K562 (cell line): ENCODE data around the gene PSMC3IP. TPM values are rescaled to one million over a fixed set of nuclear protein-coding genes. Genes with fewer than 3 reads are reported as not detected.

Source experiments
- FOXK2 ChIP-seq, 2 experiments: fragments of 450-650 bp; IDR thresholded peaks in 1 of 2; conservative IDR thresholded peaks in 1 of 2; 2 replicates each; pipeline ENCODE4 v1.6.1; 2016; ENCODE audit warnings: low read depth in 2 of 2, mild to moderate bottlenecking in 1 of 2
- GABPB1 ChIP-seq: sonication (generic); formaldehyde crosslinking; IDR thresholded peaks from 2 replicates; pipeline ENCODE4 v1.8.0; 2022; ENCODE audit warnings: mild to moderate bottlenecking, missing genetic modification reagents
- HLTF ChIP-seq: fragments of 450-650 bp; IDR thresholded peaks from 2 replicates; pipeline ENCODE4 v1.6.1; 2016
- IRF2 ChIP-seq: sonication (generic); formaldehyde crosslinking; IDR thresholded peaks from 2 replicates; pipeline ENCODE4 v1.8.1; 2022; ENCODE audit warnings: mild to moderate bottlenecking, missing genetic modification reagents
- MAZ ChIP-seq, 2 experiments: fragments of 450-650 bp in 1 of 2; sonication (generic) in 1 of 2; formaldehyde crosslinking; IDR thresholded peaks in 1 of 2; conservative IDR thresholded peaks in 1 of 2; 2 replicates each; pipeline versions ENCODE4 v1.4.0 to v1.5.0; 2020; ENCODE audit warnings: mild to moderate bottlenecking in 1 of 2, missing genetic modification reagents in 1 of 2
- RBFOX2 ChIP-seq: fragments of 200-400 bp; formaldehyde crosslinking; IDR thresholded peaks from 2 replicates; pipeline ENCODE4 v1.6.1; 2017; ENCODE audit warnings: low read depth, mild to moderate bottlenecking, low read length, moderate library complexity
- RFX1 ChIP-seq: fragments of 450-650 bp; IDR thresholded peaks from 2 replicates; pipeline ENCODE4 v1.6.1; 2016; ENCODE audit warnings: mild to moderate bottlenecking, moderate library complexity
- SIN3A ChIP-seq, 2 experiments: fragments of 150-350 bp in 1 of 2; IDR thresholded peaks; 2 replicates each; pipeline ENCODE4 v1.6.1; 2011 to 2016; ENCODE audit warnings: borderline replicate concordance in 2 of 2, low read depth in 2 of 2, low read length in 2 of 2, mild to moderate bottlenecking in 2 of 2, moderate library complexity in 2 of 2; ENCODE audit not compliant: control insufficient read depth in 1 of 2
- SMC3 ChIP-seq: conservative IDR thresholded peaks from 2 replicates; pipeline ENCODE4 v1.6.1; 2011; ENCODE audit warnings: low read depth, low read length, improper control_type of control experiment; ENCODE audit not compliant: insufficient read depth
- polyA plus RNA-seq, 8 experiments: library from polyadenylated mRNA; depleted of rRNA in 4 of 8; stranded (reverse) in 5 of 8; unstranded in 3 of 8; fragments of >200 nt; fragmentation: Nextera tagmentation in 2 of 8; fragmentation: Illumina TruSeq in 1 of 8; extraction: Ambion mirVana in 2 of 8; extraction: Trizol in 1 of 8; gene quantifications; 2 replicates each; pipeline versions ENCODE4 v1.2.1 to v1.2.3, GENCODE V29; 2011 to 2014; ENCODE audit warnings: inconsistent platforms in 1 of 8, missing spikeins in 1 of 8
- total RNA-seq, 7 experiments: library from RNA; depleted of rRNA in 6 of 7; stranded (reverse); fragments of >200 nt in 6 of 7; fragmentation: Illumina TruSeq in 2 of 7; extraction: Trizol in 2 of 7; gene quantifications; 2 replicates each; pipeline versions ENCODE4 v1.2.1 to v1.2.3, GENCODE V29; 2011 to 2021; ENCODE audit warnings: low replicate concordance in 1 of 7
- TF ChIP-seq, protein P1 (sequence below): fragments of 250-450 bp; sonication (Bioruptor Pico); IDR thresholded peaks from 2 replicates; pipeline ENCODE4 v1.4.0; 2020; ENCODE audit warnings: mild to moderate bottlenecking
- TF ChIP-seq, protein P2 (sequence below), 2 experiments: fragments of 450-650 bp in 1 of 2; IDR thresholded peaks; 2 replicates each; pipeline ENCODE4 v1.6.1; 2011 to 2017; ENCODE audit warnings: low read depth in 2 of 2, antibody characterized with exemption in 1 of 2, borderline replicate concordance in 1 of 2, low read length in 1 of 2, mild to moderate bottlenecking in 1 of 2, mixed read lengths in 1 of 2; ENCODE audit not compliant: control insufficient read depth in 1 of 2
- TF ChIP-seq, protein P3 (sequence below), 3 experiments: fragments of 200-800 bp in 1 of 3; fragments of 250-450 bp in 1 of 3; fragments of 450-650 bp in 1 of 3; sonication (Bioruptor Pico) in 1 of 3; sonication (Bioruptor generic) in 1 of 3; formaldehyde crosslinking in 1 of 3; IDR thresholded peaks; 2 replicates each; pipeline versions ENCODE4 v1.6.1 to v1.8.0; 2016 to 2022; ENCODE audit warnings: mild to moderate bottlenecking in 2 of 3, missing genetic modification characterization in 2 of 3, missing compliant biosample characterization in 1 of 3, moderate library complexity in 1 of 3
- TF ChIP-seq, protein P4 (sequence below): fragments of 250-450 bp; sonication (Bioruptor Pico); IDR thresholded peaks from 2 replicates; pipeline ENCODE4 v1.5.0; 2021; ENCODE audit warnings: mild to moderate bottlenecking, borderline replicate concordance

PSMC3IP gene
- total and polyA plus RNA-seq, 9 of the 15 experiments (the other 6 are each of a cell fraction or from before 2014, with no cell fraction given): 13.8 to 65.6 (median 32.8) TPM

DNA sequence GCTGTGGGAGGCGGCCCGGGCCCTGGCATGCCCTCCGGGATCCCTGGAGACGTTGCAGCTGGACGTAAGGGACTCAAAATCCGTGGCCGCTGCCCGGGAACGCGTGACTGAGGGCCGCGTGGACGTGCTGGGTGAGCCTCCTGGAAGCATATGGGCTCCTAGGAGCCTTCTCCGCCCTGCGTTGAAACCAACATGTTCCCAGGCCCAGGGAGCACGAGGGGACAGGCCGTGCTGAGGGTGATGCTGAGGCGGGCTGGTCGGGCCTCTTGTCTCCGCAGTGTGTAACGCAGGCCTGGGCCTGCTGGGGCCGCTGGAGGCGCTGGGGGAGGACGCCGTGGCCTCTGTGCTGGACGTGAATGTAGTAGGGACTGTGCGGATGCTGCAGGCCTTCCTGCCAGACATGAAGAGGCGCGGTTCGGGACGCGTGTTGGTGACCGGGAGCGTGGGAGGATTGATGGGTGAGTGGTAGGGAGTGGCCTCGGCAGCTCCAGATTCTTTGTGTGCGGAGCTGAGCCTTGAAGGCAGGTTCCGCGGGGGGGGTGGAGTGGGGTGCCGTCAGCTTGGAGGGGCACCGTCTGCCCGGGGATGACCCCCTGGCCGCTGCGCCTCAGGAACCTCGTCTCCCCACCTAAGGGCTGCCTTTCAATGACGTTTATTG lies 24.2 kb downstream of the PSMC3IP start (continued):
- TF ChIP-seq SMC3: 0 out of 2 replicates have a peak, but pooled peaks have one; percentile 36
- peak in 1 of 2 experiments; percentile 72; a peak in 1 of 4 replicates for TF ChIP-seq SIN3A (IDR thresholded peaks at IDR 0.05; ENCODE audit: borderline replicate concordance in 2 of 2, control insufficient read depth in 1 of 2, low read depth in 2 of 2, low read length in 2 of 2)
- TF ChIP-seq IRF2 (CRISPR knock-in tag): no peak
- TF ChIP-seq, protein P1, sequence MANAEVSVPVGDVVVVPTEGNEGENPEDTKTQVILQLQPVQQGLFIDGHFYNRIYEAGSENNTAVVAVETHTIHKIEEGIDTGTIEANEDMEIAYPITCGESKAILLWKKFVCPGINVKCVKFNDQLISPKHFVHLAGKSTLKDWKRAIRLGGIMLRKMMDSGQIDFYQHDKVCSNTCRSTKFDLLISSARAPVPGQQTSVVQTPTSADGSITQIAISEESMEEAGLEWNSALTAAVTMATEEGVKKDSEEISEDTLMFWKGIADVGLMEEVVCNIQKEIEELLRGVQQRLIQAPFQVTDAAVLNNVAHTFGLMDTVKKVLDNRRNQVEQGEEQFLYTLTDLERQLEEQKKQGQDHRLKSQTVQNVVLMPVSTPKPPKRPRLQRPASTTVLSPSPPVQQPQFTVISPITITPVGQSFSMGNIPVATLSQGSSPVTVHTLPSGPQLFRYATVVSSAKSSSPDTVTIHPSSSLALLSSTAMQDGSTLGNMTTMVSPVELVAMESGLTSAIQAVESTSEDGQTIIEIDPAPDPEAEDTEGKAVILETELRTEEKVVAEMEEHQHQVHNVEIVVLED (CRISPR knock-in tag): 0 out of 2 replicates have a peak, but pooled peaks have one; percentile 22
- 0 out of 2 replicates have a peak, but pooled peaks have one; percentile 54 for TF ChIP-seq HLTF
- TF ChIP-seq GABPB1 (CRISPR knock-in tag): 0 out of 2 replicates have a peak, but pooled peaks have one; percentile 56
- TF ChIP-seq, protein P2, sequence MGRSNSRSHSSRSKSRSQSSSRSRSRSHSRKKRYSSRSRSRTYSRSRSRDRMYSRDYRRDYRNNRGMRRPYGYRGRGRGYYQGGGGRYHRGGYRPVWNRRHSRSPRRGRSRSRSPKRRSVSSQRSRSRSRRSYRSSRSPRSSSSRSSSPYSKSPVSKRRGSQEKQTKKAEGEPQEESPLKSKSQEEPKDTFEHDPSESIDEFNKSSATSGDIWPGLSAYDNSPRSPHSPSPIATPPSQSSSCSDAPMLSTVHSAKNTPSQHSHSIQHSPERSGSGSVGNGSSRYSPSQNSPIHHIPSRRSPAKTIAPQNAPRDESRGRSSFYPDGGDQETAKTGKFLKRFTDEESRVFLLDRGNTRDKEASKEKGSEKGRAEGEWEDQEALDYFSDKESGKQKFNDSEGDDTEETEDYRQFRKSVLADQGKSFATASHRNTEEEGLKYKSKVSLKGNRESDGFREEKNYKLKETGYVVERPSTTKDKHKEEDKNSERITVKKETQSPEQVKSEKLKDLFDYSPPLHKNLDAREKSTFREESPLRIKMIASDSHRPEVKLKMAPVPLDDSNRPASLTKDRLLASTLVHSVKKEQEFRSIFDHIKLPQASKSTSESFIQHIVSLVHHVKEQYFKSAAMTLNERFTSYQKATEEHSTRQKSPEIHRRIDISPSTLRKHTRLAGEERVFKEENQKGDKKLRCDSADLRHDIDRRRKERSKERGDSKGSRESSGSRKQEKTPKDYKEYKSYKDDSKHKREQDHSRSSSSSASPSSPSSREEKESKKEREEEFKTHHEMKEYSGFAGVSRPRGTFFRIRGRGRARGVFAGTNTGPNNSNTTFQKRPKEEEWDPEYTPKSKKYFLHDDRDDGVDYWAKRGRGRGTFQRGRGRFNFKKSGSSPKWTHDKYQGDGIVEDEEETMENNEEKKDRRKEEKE (IDR thresholded peaks at IDR 0.05; ENCODE audit: borderline replicate concordance in 1 of 2, control insufficient read depth in 1 of 2, low read depth in 2 of 2, low read length in 1 of 2): no peak
- TF ChIP-seq, protein P3, sequence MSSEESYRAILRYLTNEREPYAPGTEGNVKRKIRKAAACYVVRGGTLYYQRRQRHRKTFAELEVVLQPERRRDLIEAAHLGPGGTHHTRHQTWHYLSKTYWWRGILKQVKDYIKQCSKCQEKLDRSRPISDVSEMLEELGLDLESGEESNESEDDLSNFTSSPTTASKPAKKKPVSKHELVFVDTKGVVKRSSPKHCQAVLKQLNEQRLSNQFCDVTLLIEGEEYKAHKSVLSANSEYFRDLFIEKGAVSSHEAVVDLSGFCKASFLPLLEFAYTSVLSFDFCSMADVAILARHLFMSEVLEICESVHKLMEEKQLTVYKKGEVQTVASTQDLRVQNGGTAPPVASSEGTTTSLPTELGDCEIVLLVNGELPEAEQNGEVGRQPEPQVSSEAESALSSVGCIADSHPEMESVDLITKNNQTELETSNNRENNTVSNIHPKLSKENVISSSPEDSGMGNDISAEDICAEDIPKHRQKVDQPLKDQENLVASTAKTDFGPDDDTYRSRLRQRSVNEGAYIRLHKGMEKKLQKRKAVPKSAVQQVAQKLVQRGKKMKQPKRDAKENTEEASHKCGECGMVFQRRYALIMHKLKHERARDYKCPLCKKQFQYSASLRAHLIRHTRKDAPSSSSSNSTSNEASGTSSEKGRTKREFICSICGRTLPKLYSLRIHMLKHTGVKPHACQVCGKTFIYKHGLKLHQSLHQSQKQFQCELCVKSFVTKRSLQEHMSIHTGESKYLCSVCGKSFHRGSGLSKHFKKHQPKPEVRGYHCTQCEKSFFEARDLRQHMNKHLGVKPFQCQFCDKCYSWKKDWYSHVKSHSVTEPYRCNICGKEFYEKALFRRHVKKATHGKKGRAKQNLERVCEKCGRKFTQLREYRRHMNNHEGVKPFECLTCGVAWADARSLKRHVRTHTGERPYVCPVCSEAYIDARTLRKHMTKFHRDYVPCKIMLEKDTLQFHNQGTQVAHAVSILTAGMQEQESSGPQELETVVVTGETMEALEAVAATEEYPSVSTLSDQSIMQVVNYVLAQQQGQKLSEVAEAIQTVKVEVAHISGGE (CRISPR knock-in tag; IDR thresholded peaks at IDR 0.05): no peak
- TF ChIP-seq, protein P4, sequence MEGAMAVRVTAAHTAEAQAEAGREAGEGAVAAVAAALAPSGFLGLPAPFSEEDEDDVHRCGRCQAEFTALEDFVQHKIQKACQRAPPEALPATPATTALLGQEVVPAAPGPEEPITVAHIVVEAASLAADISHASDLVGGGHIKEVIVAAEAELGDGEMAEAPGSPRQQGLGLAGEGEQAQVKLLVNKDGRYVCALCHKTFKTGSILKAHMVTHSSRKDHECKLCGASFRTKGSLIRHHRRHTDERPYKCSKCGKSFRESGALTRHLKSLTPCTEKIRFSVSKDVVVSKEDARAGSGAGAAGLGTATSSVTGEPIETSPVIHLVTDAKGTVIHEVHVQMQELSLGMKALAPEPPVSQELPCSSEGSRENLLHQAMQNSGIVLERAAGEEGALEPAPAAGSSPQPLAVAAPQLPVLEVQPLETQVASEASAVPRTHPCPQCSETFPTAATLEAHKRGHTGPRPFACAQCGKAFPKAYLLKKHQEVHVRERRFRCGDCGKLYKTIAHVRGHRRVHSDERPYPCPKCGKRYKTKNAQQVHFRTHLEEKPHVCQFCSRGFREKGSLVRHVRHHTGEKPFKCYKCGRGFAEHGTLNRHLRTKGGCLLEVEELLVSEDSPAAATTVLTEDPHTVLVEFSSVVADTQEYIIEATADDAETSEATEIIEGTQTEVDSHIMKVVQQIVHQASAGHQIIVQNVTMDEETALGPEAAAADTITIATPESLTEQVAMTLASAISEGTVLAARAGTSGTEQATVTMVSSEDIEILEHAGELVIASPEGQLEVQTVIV (CRISPR knock-in tag): no peak
- 0 out of 4 replicates have a peak, but pooled peaks have one; percentile 23 to 35 for TF ChIP-seq MAZ (CRISPR knock-in tag; conservative IDR thresholded peaks at IDR 0.05 in 1 of 2, IDR thresholded peaks at IDR 0.05 in 1 of 2)
- peak; percentile 21 to 55; a peak in 1 of 4 replicates for TF ChIP-seq FOXK2 (conservative IDR thresholded peaks at IDR 0.05 in 1 of 2, IDR thresholded peaks at IDR 0.05 in 1 of 2; ENCODE audit: low read depth in 2 of 2)
- TF ChIP-seq RBFOX2: peak; percentile 59
- TF ChIP-seq RFX1: no peak
